Hepatocyte (in vitro differentiated cells): ENCODE measurements around the gene AP4S1. TPM values are rescaled to one million over a fixed set of nuclear protein-coding genes. Genes with fewer than 3 reads are reported as not detected.

Experiments used
- DNase-seq: peaks from one replicate; pipeline ENCODE4 v3.0.0-alpha.2; 2016; ENCODE audit warnings: low spot score
- H2AFZ ChIP-seq: fragments of 200-600 bp; sonication (generic); 2 replicates; pipeline ENCODE4 v1.6.0; 2016; ENCODE audit warnings: antibody characterized with exemption, mild to moderate bottlenecking
- H3K27ac ChIP-seq: fragments of 200-600 bp; sonication (generic); 2 replicates; pipeline ENCODE4 v1.5.1; 2016; ENCODE audit warnings: mild to moderate bottlenecking
- H3K27me3 ChIP-seq: fragments of 200-600 bp; sonication (generic); 2 replicates; pipeline ENCODE4 v1.6.1; 2016
- H3K36me3 ChIP-seq: fragments of 200-600 bp; sonication (generic); replicated peaks from 2 replicates; pipeline ENCODE4 v1.5.1; 2016; ENCODE audit warnings: low read depth; ENCODE audit not compliant: insufficient read depth
- H3K4me1 ChIP-seq: fragments of 200-600 bp; sonication (generic); 2 replicates; pipeline ENCODE4 v1.5.1; 2016; ENCODE audit warnings: mild to moderate bottlenecking, moderate library complexity; ENCODE audit not compliant: insufficient read depth
- H3K4me2 ChIP-seq: fragments of 200-600 bp; sonication (generic); 2 replicates; pipeline ENCODE4 v1.6.0; 2016
- H3K4me3 ChIP-seq: fragments of 200-600 bp; sonication (generic); 2 replicates; pipeline ENCODE4 v1.5.1; 2016; ENCODE audit warnings: mild to moderate bottlenecking
- H3K79me2 ChIP-seq: fragments of 200-600 bp; sonication (generic); 2 replicates; pipeline ENCODE4 v1.6.0; 2017; ENCODE audit warnings: mild to moderate bottlenecking
- H3K9me2 ChIP-seq: fragments of 200-600 bp; sonication (generic); replicated peaks from 2 replicates; pipeline ENCODE4 v1.6.0; 2017; ENCODE audit warnings: mild to moderate bottlenecking; ENCODE audit not compliant: insufficient read depth
- H3K9me3 ChIP-seq: fragments of 200-600 bp; sonication (generic); 2 replicates; pipeline ENCODE4 v1.5.1; 2016; ENCODE audit warnings: low read depth, mild to moderate bottlenecking
- H4K20me1 ChIP-seq: fragments of 200-600 bp; sonication (generic); 2 replicates; pipeline ENCODE4 v1.6.0; 2016; ENCODE audit warnings: mild to moderate bottlenecking; ENCODE audit not compliant: insufficient read depth, poor library complexity, severe bottlenecking
- CTCF ChIP-seq: fragments of 200-600 bp; sonication (generic); IDR thresholded peaks from 2 replicates; pipeline ENCODE4 v1.5.1; 2016; ENCODE audit warnings: antibody characterized with exemption, mild to moderate bottlenecking; ENCODE audit not compliant: poor library complexity
- EZH2 ChIP-seq: fragments of 200-600 bp; sonication (generic); IDR thresholded peaks from 2 replicates; pipeline ENCODE4 v1.6.1; 2016; ENCODE audit warnings: antibody characterized with exemption, mild to moderate bottlenecking, borderline replicate concordance
- EZH2phosphoT487 ChIP-seq: fragments of 200-600 bp; sonication (generic); IDR thresholded peaks from one replicate; pipeline ENCODE4 v1.6.1; 2018; ENCODE audit warnings: antibody characterized with exemption, mild to moderate bottlenecking, low read depth, moderate library complexity; ENCODE audit not compliant: unreplicated experiment, severe bottlenecking
- WGBS: methylation state at CpG from one replicate; pipeline ENCODE4 v1.1.6; 2016; ENCODE audit warnings: low lambda C conversion rate; ENCODE audit errors: missing lambda C conversion rate; 5-methylcytosine and 5-hydroxymethylcytosine counted together
- polyA plus RNA-seq: library from polyadenylated mRNA; unstranded; fragments of >200 nt; fragmentation: Nextera tagmentation; extraction: Ambion mirVana; gene quantifications from 2 replicates; pipeline ENCODE4 v1.2.1, GENCODE V29; 2016
- total RNA-seq: library from RNA; depleted of rRNA; stranded (reverse); fragments of >200 nt; gene quantifications from 2 replicates; pipeline ENCODE4 v1.2.3, GENCODE V29; 2014

AP4S1 gene
- total and polyA plus RNA-seq, 2 experiments from 2014 or later, result 5.2 to 14.0 TPM

- H3K9me2 ChIP-seq, result no peaks in the 10 kb centered on the region
- 94% methylated on average over 6 of the region's 6 CpGs for WGBS
- no peaks in the 10 kb centered on the region for H3K27me3 ChIP-seq
- no peaks in the 10 kb centered on the region for H3K79me2 ChIP-seq
- H3K4me3 ChIP-seq, result no peak overlapping the region
- H4K20me1 ChIP-seq, result no peaks in the 10 kb centered on the region
- TF ChIP-seq EZH2phosphoT487 (no peak), CTCF (no peak), EZH2 (no peak)
- no peaks in the 10 kb centered on the region for H3K36me3 ChIP-seq
- no peaks in the 10 kb centered on the region for H3K9me3 ChIP-seq
- no peak overlapping the region for H3K27ac ChIP-seq
- DNase-seq, result no peak
- H2AFZ ChIP-seq, result no peak overlapping the region
- no peak overlapping the region for H3K4me2 ChIP-seq
- H3K4me1 ChIP-seq, result peaks cover under 1% of the 10 kb centered on the region
Measured at GRCh38 chr14:31133133-31133532, 107.7 kb downstream of the AP4S1 start.

GRCh38 chr14:31137214-31137889, 111.9 kb downstream of the AP4S1 start:
- H3K36me3 ChIP-seq, result no peaks in the 10 kb centered on the region

GRCh38 chr14:31138301-31138700, 112.9 kb downstream of the AP4S1 start:
- no peaks in the 10 kb centered on the region for H3K36me3 ChIP-seq
- H3K4me2 ChIP-seq, result no peak overlapping the region
- no peak overlapping the region for H3K27ac ChIP-seq
- H2AFZ ChIP-seq, result no peak overlapping the region
- H3K27me3 ChIP-seq, result no peaks in the 10 kb centered on the region
- H3K4me3 ChIP-seq, result no peak overlapping the region
- no peak for DNase-seq
- no peaks in the 10 kb centered on the region for H3K9me3 ChIP-seq
- H3K9me2 ChIP-seq, result no peaks in the 10 kb centered on the region
- no peaks in the 10 kb centered on the region for H3K4me1 ChIP-seq
- 89% methylated on average over 2 of the region's 2 CpGs for WGBS
- H3K79me2 ChIP-seq, result no peaks in the 10 kb centered on the region
- TF ChIP-seq CTCF (no peak), EZH2phosphoT487 (no peak), EZH2 (no peak)
- H4K20me1 ChIP-seq, result no peaks in the 10 kb centered on the region

More at GRCh38 chr14:31137214-31137889, 111.9 kb downstream of the AP4S1 start:
- H3K4me3 ChIP-seq, result no peak overlapping the region
- no peaks in the 10 kb centered on the region for H3K9me3 ChIP-seq
- H3K27me3 ChIP-seq, result no peaks in the 10 kb centered on the region
- no peaks in the 10 kb centered on the region for H3K79me2 ChIP-seq
- H3K27ac ChIP-seq, result no peak overlapping the region
- H3K4me2 ChIP-seq, result no peak overlapping the region
- DNase-seq, result no peak
- no peaks in the 10 kb centered on the region for H3K4me1 ChIP-seq
- no peak overlapping the region for H2AFZ ChIP-seq
- TF ChIP-seq EZH2phosphoT487 (no peak), CTCF (no peak), EZH2 (no peak)
- no peaks in the 10 kb centered on the region for H3K9me2 ChIP-seq
- no peaks in the 10 kb centered on the region for H4K20me1 ChIP-seq
- 97% methylated on average over 12 of the region's 12 CpGs for WGBS
